Ovary (tissue), 10 donors: Measurements from ENCODE around the gene CUEDC2. TPM values are rescaled to one million over a fixed set of nuclear protein-coding genes. Genes with fewer than 3 reads are reported as not detected.

Experiments
- DNase-seq, 5 donors: peaks; one replicate each; pipeline ENCODE4 v3.0.0-alpha.2; 2019 to 2020
- H3K27ac ChIP-seq, 2 donors: fragments of 200-600 bp; one replicate each; pipeline versions ENCODE4 v1.5.1 to v1.8.0; 2019 to 2022
- H3K27me3 ChIP-seq: fragments of 200-600 bp; one replicate; pipeline ENCODE4 v1.8.0; 2022
- H3K36me3 ChIP-seq: fragments of 200-600 bp; sonication (generic); one replicate; pipeline ENCODE4 v1.5.1; 2019
- H3K4me1 ChIP-seq: one replicate; pipeline ENCODE4 v1.8.1; 2013; ENCODE audit warnings: mild to moderate bottlenecking, moderate library complexity; ENCODE audit not compliant: insufficient read depth
- H3K4me3 ChIP-seq: fragments of 200-600 bp; sonication (generic); one replicate; pipeline ENCODE4 v1.5.1; 2017
- H3K9me3 ChIP-seq, 2 donors: fragments of 200-600 bp in 1 of 2; sonication (generic) in 1 of 2; one replicate each; pipeline versions ENCODE4 v1.5.1 to v1.8.1; 2013 to 2019; ENCODE audit warnings: mild to moderate bottlenecking in 1 of 2, moderate library complexity in 1 of 2
- EP300 ChIP-seq: sonication (generic); formaldehyde crosslinking; IDR thresholded peaks from one replicate; pipeline ENCODE4 v1.6.1; 2017; ENCODE audit warnings: antibody characterized with exemption
- POLR2A ChIP-seq: fragments of 450-650 bp; IDR thresholded peaks from one replicate; pipeline ENCODE4 v1.6.1; 2017; ENCODE audit warnings: antibody characterized with exemption, mild to moderate bottlenecking, moderate library complexity
- WGBS, 3 donors: extraction: QIAGEN DNeasy Blood & Tissue Kit in 1 of 3; methylation state at CpG; one replicate each; pipeline versions ENCODE4 v1.1.5 to v1.1.7; 2013 to 2017; 5-methylcytosine and 5-hydroxymethylcytosine counted together
- intact Hi-C, 4 donors: fragments of 100-400 bp; cut with DNase I; formaldehyde crosslinking; loops; one replicate each; pipeline versions ENCODE4 v1.11.0 to v1.15.1; 2022 to 2023
- long read RNA-seq, 3 donors: library from polyadenylated mRNA in 2 of 3; unstranded in 2 of 3; transcript quantifications; one replicate each; pipeline ENCODE4 v2.0.0 and lab custom pipeline, GENCODE V29; 2021 to 2026
- polyA plus RNA-seq, 2 donors: library from polyadenylated mRNA; stranded (reverse); fragments of 200-250 nt in 1 of 2; fragments of 350-450 nt in 1 of 2; fragmentation: Illumina TruSeq in 1 of 2; extraction: RNeasy Lipid Tissue Mini Kit (QIAGEN cat#74804) in 1 of 2; gene quantifications; one replicate each; pipeline ENCODE4 v1.2.3, GENCODE V29; 2013 to 2014
- total RNA-seq, 7 donors: library from RNA; depleted of rRNA in 2 of 7; stranded (reverse); fragments of >200 nt in 2 of 7; fragmentation: NEBNext Ultra II Directional in 3 of 7; extraction: Animal tissue kit (Norgen Biotek cat#: 25700) in 3 of 7; gene quantifications; one replicate each; pipeline versions ENCODE4 v1.1.0 to v1.2.4, GENCODE V29; 2016 to 2023
- TF ChIP-seq, protein P1 (sequence below), 3 donors: fragments of 450-650 bp in 2 of 3; fragments of 200-600 bp in 1 of 3; IDR thresholded peaks; one replicate each; pipeline versions ENCODE4 v1.5.1 to v1.8.0; 2016 to 2022; ENCODE audit warnings: antibody characterized with exemption in 3 of 3, mild to moderate bottlenecking in 1 of 3
- donor health status: DM: no; HTN: no; CAD: no; lungs with moderate emphysema.
- donor health status: DM: no; HTN: no; CAD: no.
- donor health status: Bipolar disorder and iron deficiency.
- donor health status: DM: yes; HTN: yes; CAD: no.
- donor health status: DM: no; HTN: no; CAD: no.
- donor health status: DM: yes; HTN: yes; CAD: no.

Gene CUEDC2, protein sequence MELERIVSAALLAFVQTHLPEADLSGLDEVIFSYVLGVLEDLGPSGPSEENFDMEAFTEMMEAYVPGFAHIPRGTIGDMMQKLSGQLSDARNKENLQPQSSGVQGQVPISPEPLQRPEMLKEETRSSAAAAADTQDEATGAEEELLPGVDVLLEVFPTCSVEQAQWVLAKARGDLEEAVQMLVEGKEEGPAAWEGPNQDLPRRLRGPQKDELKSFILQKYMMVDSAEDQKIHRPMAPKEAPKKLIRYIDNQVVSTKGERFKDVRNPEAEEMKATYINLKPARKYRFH
- 10 to 100 TPM; 47.7 to 70.8 (median 61.7) TPM for total RNA-seq
- 10 to 100 TPM; 34.7 to 76.5 TPM for polyA plus RNA-seq
- long read RNA-seq, donor 1, transcript CUEDC2-201 (9 exons, 1,191 nt): major isoform, 169 of 203 reads
- long read RNA-seq, donor 1, partial matches to known transcripts: 6 of 203 reads
- long read RNA-seq, donor 1, other reads (novel, unspliced or antisense): 28 of 203 reads
- long read RNA-seq, donor 2, transcript CUEDC2-201 (9 exons, 1,191 nt): major isoform, 45 of 57 reads
- long read RNA-seq, donor 2, partial matches to known transcripts: 10 of 57 reads
- long read RNA-seq, donor 2, other reads (novel, unspliced or antisense): 0 of 57 reads
- long read RNA-seq, donor 3, transcript CUEDC2-201 (9 exons, 1,191 nt): major isoform, 76 of 100 reads
- long read RNA-seq, donor 3, partial matches to known transcripts: 9 of 100 reads
- long read RNA-seq, donor 3, other reads (novel, unspliced or antisense): 15 of 100 reads

DNA sequence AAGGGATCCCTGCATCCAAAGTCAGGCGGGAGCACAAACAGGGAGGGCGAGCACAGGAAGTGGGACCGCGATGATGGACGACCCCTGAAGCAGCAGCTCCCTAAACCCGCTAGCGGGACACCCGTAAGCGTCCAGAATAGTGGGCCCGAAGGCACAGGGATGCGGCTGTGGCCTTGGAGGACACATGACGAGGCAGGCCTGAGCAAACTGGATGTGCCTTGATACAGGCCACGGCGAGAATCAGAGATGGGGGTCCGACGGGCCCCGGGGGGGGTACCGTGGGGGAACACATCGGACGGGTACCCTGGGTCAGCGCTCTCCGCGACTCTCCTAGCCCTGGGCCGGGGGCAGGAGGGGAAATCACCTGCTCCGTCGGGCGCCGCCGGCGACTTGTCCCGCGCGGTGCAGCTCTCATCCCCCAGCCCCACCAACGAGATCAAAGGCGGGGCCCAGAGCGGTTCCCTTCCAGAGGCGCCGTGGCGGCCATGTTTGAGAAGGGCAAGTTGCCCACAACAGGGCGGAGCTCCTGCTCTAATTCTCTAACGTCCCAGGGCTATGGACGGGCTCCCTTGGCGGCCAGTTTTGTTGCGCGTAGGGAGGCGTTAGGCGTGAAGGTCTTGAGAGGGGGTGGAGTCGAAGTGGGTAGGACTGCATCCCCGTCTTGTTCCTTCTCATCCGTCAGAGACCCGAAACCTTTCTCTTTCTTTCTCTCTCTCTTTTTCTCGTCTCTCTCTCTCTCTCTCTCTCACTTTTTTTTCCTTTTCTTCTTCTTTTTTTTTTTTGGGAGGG is at the start of gene CUEDC2:
Gene CUEDC2 (minus strand): TSS at position 413 of the 789 bp plus-strand sequence. CDS start 7,386 bp downstream, outside the sequence.
- WGBS, 3 donors: 0% methylated on average over 37 to 52 of the region's 52 CpGs
- H3K27ac ChIP-seq: peak within 1 kb of the TSS; percentile 26 to 42

DNA sequence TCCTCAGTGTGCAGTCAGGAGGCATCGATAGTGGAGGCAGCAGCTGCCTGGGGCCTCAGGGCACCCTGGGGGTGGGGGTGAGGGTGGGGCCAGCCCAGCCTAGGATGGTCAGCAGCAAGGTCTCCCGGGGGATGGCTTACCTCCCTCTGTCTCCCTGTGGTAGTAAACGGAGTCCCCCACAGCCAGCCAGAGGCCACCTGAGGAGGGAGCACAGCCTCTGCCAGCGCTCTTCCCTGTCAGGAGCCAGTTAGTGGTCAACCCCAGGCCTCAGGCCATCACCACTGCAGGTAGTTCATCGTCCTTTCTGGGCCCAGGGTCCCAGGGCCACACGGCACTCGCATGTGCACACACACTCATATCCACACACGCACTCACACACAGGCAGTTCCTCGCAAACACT is 48.0 kb upstream of the CUEDC2 start:
- Histone ChIP-seq H3K36me3 (no peaks in the 10 kb centered on the region), H3K9me3 (no peaks in the 10 kb centered on the region), H3K27me3 (no peaks in the 10 kb centered on the region), H3K27ac (no peak overlapping the region), H3K4me1 (no peaks in the 10 kb centered on the region), H3K4me3 (no peak overlapping the region)
- no peak for TF ChIP-seq POLR2A
- TF ChIP-seq, protein P1, sequence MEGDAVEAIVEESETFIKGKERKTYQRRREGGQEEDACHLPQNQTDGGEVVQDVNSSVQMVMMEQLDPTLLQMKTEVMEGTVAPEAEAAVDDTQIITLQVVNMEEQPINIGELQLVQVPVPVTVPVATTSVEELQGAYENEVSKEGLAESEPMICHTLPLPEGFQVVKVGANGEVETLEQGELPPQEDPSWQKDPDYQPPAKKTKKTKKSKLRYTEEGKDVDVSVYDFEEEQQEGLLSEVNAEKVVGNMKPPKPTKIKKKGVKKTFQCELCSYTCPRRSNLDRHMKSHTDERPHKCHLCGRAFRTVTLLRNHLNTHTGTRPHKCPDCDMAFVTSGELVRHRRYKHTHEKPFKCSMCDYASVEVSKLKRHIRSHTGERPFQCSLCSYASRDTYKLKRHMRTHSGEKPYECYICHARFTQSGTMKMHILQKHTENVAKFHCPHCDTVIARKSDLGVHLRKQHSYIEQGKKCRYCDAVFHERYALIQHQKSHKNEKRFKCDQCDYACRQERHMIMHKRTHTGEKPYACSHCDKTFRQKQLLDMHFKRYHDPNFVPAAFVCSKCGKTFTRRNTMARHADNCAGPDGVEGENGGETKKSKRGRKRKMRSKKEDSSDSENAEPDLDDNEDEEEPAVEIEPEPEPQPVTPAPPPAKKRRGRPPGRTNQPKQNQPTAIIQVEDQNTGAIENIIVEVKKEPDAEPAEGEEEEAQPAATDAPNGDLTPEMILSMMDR (IDR thresholded peaks at IDR 0.05): no peak
- no peak for TF ChIP-seq EP300
- intact Hi-C loops: loop anchor here in 1 of 4 donors (5.0 kb wide), 1 partner anchor 83 kb away; the partner anchor contains the start of gene NFKB2
- 71 to 78% (median 73%) methylated on average over 9 of the region's 9 CpGs for WGBS, 3 donors
- DNase-seq: no peak

More for the DNA sequence above, at the start of gene CUEDC2:
- peak; percentile 96 to 99 (median 97) for DNase-seq
- H3K36me3 ChIP-seq: no peaks in the 10 kb centered on the region
- peak within 1 kb of the TSS; percentile 97 for H3K4me3 ChIP-seq
- H3K9me3 ChIP-seq: no peaks in the 10 kb centered on the region
- H3K27me3 ChIP-seq: no peaks in the 10 kb centered on the region
- peaks cover 10% of the 10 kb centered on the region for H3K4me1 ChIP-seq
- intact Hi-C loops: no loop called here
- TF ChIP-seq POLR2A (no peak), EP300 (no peak)
- TF ChIP-seq, protein P1 (IDR thresholded peaks at IDR 0.05): no peak

DNA sequence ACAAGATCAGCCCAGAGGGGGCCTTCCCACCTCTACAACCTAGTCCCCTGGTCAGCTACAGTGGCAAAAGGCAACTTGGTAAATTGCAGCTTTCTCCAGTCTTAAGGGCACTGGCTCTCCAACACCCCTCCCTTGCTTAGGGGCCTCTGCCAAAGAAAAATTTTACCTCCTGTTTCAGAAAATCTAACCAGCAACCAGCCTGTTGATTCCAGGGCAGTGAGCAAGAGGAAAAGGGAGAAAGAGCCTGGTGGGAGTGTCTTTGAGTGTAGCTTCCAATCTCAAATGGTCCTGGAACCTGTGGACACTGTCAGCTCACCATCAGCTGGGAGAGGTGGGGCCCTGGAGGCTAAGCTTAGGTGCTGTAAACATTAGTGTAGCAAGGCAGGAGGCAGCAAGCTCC is 47.3 kb upstream of the CUEDC2 start:
- no peak overlapping the region for H3K4me3 ChIP-seq
- no peaks in the 10 kb centered on the region for H3K4me1 ChIP-seq
- TF ChIP-seq EP300: no peak
- no peaks in the 10 kb centered on the region for H3K9me3 ChIP-seq
- intact Hi-C loops: loop anchor here in 2 of 4 donors (5.0 to 10.0 kb wide), 3 partner anchors 82 to 245 kb away; partner anchors contain the start of gene NFKB2 (in 1 of the 2)
- no peaks in the 10 kb centered on the region for H3K36me3 ChIP-seq
- no peak for DNase-seq
- H3K27me3 ChIP-seq: no peaks in the 10 kb centered on the region
- H3K27ac ChIP-seq: no peak overlapping the region

DNA sequence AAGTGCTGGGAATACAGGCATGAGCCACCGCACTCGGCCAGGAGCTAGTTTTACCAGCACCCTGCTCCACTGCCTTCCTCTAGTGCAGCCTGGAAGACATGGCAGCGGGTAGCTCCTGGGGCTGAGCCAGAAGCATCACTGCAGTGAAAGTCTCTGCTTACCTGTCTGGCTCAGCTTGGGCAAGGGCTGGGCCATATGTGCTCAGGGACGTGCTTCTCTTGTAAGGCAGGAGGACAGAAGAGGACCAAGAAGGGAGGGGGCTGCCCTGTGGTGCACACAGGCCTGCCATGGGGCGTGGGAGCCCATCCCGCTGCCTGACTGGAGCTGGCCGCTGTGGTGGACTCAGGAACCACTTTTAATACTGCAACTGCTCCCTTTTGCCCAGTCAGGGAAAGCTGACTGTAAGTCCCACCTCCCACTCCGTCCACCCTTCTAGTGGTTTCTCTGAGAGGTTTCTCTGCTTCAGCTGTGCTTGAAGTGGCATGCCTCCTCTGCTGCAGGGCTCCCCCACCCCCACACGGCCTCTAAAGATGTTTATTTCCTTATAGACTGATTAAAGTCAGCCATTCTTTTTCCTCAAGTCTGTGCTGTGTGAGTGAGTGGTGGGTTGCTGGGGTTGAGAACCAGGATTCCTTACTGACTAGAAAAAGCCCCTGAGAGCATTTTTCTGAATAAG is 44.2 kb upstream of the CUEDC2 start:
- WGBS, 3 donors: 54 to 63% (median 56%) methylated on average over 9 of the region's 9 CpGs
- H3K27ac ChIP-seq: no peak overlapping the region
- intact Hi-C loops: loop anchor here in 2 of 4 donors (10.0 kb wide), 2 partner anchors 92 to 242 kb away; no protein-coding TSS in a partner anchor
- H3K4me3 ChIP-seq: no peak overlapping the region
- H3K4me1 ChIP-seq: no peaks in the 10 kb centered on the region
- DNase-seq: no peak
- H3K9me3 ChIP-seq: no peaks in the 10 kb centered on the region
- TF ChIP-seq POLR2A: no peak
- TF ChIP-seq, protein P1 (IDR thresholded peaks at IDR 0.05): no peak
- TF ChIP-seq EP300: no peak
- H3K27me3 ChIP-seq: no peaks in the 10 kb centered on the region
- H3K36me3 ChIP-seq: no peaks in the 10 kb centered on the region
